ENCODE measurements around the gene PRSS53. TPM values are rescaled to one million over a fixed set of nuclear protein-coding genes. Genes with fewer than 3 reads are reported as not detected.
"Not testable (repeated sequence)": the region's sequence is repeated elsewhere in the genome, so short reads cannot be mapped to it uniquely, and the experiment has no call there.

PRSS53 gene
- total RNA-seq, 1 donor from 2014 or later = 1.9 TPM

- DNase-seq (ENCODE audit: low read depth) = peak; percentile 82
Measured at GRCh38 chr16:31118223-31119155, 29.7 kb upstream of the PRSS53 start.

GRCh38 chr16:31117384-31118222 is 28.9 kb upstream of the PRSS53 start, which contains the start of gene KAT8:
Gene KAT8 (plus strand): TSS chr16:31117664. CDS start chr16:31117682, 18 bp downstream.
- peak; percentile 96 for DNase-seq (ENCODE audit: low read depth)

- no peak for DNase-seq (ENCODE audit: low read depth)
Measured at GRCh38 chr16:31114468-31114867, 25.7 kb upstream of the PRSS53 start.

GRCh38 chr16:31113121-31114120 is 24.7 kb upstream of the PRSS53 start:
- DNase-seq (ENCODE audit: low read depth) = peak; percentile 97

GRCh38 chr16:31112711-31113110 is 24.0 kb upstream of the PRSS53 start:
- no peak for DNase-seq (ENCODE audit: low read depth)

- no peak for DNase-seq (ENCODE audit: low read depth)
Measured at GRCh38 chr16:31111881-31112466, 23.2 kb upstream of the PRSS53 start.

GRCh38 chr16:31110106-31111034 is 21.6 kb upstream of the PRSS53 start:
- DNase-seq (ENCODE audit: low read depth) = no peak

- no peak for DNase-seq (ENCODE audit: low read depth)
Measured at GRCh38 chr16:31109622-31110021, 20.9 kb upstream of the PRSS53 start.

GRCh38 chr16:31108794-31109558 is 20.2 kb upstream of the PRSS53 start:
- no peak for DNase-seq (ENCODE audit: low read depth)

- DNase-seq (ENCODE audit: low read depth) = no peak
Measured at GRCh38 chr16:31108035-31108793, 19.5 kb upstream of the PRSS53 start, which contains the start of gene BCKDK. Gene BCKDK (plus strand): TSS chr16:31108386. CDS start chr16:31109224, 838 bp downstream.

- no peak for DNase-seq (ENCODE audit: low read depth)
Measured at GRCh38 chr16:31107465-31107867, 18.7 kb upstream of the PRSS53 start.

- no peak for DNase-seq (ENCODE audit: low read depth)
Measured at GRCh38 chr16:31106509-31107464, 18.0 kb upstream of the PRSS53 start.

- DNase-seq (ENCODE audit: low read depth) = peak; percentile 40
Measured at GRCh38 chr16:31105677-31106213, 17.0 kb upstream of the PRSS53 start.

GRCh38 chr16:31100876-31101641 is 12.3 kb upstream of the PRSS53 start:
- DNase-seq (ENCODE audit: low read depth) = not testable (repeated sequence)

GRCh38 chr16:31099860-31100638 is 11.3 kb upstream of the PRSS53 start:
- peak; percentile 17 for DNase-seq (ENCODE audit: low read depth)

Measured in renal cortical epithelial cell (primary cell).